ENCODE data around the gene CYB5R3.

The CYB5R3 gene

DNA sequence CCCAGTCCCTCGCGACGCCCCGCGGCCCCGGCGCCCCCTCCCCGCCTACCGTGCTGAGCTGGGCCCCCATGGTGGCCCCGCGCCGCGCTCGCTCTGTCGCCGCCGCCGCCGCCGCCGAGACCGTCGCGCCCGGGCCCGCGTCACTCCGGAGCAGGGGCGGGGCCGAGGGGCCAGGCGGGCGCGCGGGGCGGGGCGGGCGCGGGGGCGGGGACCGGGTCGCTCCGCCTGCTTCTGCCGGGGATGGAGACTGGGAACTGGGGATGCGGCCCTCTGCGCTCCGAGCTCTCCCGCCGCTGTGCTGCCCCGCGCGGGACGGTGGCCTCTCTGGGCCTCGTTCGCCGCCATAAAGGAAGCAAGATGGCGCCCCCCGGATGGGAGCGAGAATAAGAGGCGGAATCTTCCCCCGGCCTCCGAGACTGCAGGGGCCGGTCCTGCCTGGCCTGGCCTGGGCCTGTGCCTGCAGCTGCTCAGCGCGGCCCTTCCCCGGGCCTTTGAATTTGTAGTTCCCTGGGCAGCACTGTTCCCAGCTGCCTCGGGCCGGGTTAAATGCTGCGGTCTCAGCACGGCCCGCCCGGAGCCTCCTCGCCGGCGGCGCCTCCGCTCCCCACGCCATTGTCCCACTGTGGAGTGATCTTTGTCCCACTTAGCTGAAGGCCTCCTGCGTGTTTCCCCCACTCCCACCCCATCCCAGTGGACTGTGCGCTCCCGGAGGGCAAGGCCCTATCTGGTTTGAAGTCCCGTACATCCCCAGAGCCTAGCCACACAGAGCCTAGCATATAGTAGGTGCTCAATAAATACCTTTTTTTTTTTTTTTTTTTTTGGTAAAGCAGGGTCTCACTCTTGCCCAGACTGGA, at the start of gene CYB5R3:
CYB5R3 (minus strand) TSS at position 147 of the 854 bp plus-strand sequence; CDS start at position 70, 77 bp downstream.
- DNase-seq, result peak; percentile 52

DNA sequence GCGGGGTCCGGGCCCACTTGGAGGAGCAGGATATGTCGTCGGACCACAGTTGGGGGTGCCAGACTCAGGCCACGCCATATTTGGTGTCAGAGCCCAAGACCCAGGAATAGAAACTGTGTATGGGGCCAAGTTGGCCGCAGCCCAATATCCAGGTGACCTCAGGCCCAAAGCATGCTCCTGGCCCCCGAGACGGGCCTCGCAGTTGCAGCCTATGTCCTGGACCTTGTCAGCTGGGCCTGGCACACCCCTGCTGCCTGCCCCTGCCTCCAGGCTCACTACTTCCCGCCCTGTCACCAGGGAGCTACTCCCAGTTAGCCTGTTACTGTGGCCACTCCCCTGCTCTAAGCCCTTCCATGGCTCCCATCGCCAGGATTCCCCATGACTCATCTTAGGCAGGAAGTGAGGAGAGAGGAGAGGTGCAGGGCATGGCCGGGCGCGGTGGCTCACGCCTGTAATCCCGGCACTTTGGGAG, 48.4 kb upstream of the CYB5R3 start:
- DNase-seq, result no peak

DNA sequence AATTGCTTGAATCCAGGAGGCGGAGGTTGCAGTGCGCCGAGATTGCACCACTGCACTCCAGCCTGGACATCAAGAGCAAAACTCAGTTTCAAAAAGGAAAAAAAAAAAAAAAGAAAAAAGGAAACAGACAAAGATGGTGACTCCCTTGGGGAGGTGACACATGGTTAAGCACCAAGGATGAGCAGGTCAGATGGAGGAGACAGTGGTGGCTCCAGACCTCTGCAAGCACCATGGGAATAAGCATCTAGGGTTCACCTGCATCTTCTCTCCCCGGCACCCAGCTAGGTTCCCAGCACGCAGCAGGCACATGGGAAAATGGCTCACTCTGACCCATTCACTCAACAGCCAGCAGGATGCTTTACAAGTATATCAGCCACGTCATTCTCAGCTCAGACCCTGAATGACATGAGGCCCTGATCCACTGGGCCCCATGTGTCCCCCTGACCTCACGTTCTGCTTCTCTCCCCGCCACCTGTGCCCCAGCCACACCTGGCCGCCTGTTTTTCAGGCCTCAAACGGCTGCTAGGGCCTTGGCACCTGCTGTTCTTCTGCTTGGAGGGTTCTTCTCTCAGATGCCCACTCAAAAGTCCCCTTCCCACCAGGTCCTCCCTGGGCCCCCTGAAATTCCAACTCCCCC, 47.3 kb upstream of the CYB5R3 start:
- DNase-seq, result no peak

GRCh38 chr22:42695294-42695693, 46.1 kb upstream of the CYB5R3 start:
- no peak for DNase-seq

DNA sequence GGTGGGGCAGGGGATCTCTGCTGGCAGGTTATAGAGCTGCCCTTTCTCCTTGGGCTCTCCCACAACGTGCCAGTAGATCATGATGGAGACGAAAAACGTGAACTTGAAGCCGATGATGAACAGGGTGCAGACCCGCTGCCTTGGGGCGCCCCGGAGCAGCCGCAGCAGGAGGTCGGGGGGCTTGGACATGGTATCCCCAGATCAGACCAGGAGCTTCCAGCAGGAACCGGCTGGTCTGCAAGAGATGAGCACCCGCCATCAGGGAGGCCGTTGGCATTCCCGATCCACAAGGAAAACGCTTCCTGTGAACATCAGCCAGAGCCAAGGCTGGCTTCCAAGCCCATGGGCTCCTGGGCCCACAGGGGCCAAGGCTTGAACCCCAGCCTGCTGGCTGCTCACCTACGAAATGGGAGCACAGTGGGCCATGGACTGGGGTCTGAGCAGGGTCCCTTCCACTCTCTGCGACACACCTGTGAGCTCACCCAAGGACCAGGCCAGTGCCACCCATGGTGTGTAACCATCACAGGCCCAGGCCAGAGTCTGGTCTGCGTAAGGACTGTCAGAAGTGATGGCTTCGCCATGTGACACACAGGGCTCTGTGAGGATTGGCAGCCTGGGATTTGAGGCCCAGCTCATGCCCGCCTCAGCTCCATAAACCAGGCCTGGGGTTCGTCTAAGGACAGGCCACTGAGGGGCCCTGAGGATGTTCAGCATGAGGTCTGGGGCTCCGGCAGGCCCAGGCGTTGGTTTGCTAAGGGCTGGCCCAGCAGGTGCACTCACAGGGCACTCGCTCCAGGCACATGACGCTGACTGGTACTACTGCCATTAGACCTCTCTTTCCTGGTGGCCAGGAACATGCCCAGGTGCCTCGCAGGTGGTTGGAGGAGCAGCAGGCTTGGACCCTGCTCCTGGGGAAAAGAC, 44.8 kb upstream of the CYB5R3 start:
- DNase-seq, result no peak

- no peak for DNase-seq
Observed at GRCh38 chr22:42693055-42693762, 44.0 kb upstream of the CYB5R3 start.

- no peak for DNase-seq
Observed at GRCh38 chr22:42692239-42693054, 43.3 kb upstream of the CYB5R3 start.

GRCh38 chr22:42691440-42691839, 42.2 kb upstream of the CYB5R3 start:
- DNase-seq, result no peak

DNA sequence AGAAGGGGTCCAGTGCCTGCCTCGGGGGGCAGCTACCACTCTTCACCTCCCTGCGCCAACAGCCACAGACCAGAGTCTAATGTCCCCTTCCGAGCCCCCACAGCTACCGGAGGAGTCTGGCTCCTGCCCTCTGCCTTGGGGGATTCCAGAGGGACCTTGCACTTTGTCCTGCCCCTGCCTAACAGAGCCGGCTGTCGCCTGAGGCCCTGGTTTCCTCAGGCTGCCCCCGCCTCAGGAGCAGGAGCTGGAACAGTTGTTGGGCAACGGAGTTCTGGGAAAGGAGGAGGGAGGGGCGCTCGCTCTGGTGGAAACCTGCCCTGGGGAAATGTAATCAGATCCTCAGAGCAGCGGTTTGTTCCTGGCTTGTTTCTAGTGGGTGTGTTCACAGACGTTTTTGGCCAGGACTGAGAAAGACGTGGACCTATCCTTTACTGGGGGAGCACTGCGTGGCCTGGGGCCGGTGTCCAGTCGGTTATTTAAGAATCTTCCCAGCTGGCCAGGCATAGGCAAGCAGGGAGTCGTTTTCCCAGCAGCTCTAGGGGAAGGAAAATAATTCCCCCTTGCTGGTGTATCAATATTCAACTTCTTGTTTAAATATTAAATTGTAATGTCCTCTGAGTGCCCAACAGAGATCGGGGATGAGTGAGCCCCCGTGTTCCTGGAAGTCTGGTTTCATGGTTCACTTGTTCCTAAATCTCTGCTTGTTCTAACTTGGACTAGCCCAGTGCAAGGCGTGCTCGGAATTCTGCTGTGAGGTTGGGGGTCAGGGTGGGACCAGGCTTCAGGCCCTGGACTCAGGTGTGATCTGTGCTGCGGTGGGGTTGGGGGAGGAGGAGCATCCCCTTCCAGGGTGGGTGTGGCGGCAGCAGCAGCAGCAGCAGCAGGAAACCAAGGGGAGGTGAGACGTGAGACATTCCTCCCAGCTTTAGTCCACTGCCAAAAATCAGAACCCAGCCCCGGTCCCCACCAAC, 39.3 kb upstream of the CYB5R3 start:
- peak; percentile 70 for DNase-seq

DNA sequence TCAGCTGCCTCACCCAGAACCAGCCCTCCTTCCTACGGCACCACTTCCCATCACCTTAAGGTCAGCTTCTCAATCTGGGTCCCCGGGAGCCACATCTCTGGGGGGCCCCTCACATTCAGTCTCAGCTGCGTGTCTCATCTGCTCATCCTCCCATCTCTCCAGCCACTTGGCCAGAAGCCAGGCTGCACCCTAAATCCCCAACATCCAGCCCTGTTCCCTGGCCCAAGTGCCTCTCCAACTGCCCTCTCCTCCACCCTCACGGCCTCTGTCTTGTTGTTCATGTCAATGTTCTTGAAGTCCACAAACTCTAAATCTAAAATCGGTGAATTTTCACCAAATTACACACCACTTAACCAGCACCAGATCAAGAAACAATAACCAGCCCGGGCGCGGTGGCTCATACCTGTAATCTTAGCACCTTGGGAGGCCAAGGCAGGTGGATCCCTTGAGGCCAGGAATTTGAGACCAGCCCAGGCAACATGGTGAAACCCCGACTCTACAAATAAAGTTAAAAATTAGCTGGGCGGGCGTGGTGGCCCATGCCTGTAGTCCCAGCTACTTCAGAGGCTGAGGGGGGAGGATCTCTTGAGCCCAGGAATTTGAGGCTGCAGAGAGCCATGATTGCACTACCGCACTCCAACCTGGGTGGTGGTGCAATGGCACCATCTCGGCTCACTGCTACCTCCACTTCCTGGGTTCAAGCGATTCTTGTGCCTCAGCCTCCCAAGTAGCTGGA, 37.7 kb upstream of the CYB5R3 start:
- no peak for DNase-seq

- DNase-seq, result peak; percentile 6
Observed at GRCh38 chr22:42685941-42686653, 36.9 kb upstream of the CYB5R3 start.

DNA sequence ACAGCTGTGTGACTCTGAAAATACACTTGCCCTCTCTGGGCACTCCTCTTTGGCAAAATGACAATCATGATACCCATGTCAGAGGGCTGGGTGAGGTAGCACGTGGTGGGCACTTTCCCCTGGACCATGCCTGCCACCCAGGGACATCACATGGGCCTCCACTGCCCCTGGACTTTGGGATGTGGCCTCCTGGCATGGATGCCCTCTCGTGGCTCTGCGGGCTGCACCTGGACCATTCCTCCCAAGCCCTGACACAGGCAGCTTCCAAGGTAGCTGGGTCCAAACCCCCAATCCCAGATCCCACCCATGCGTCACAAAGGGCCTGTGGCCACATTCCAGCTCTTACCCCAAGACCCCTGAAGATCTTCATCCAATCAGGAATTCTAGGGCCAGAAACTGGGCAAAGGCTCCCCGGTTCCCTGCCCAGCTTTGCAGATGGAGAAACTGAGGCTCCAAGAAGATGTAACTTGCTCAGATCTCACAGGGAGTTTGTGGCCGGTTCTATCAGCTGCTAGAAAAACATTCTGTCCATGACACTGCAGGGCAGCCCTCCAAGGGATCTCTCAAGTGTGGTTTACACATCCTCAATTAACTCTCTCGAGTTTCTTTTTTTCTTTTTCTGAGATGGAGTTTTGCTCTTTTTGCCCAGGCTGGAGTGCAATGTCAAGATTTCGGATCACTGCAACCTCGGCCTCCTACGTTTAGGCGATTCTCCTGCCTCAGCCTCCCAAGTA, 35.4 kb upstream of the CYB5R3 start:
- no peak for DNase-seq

- DNase-seq, result peak; percentile 30
Observed at GRCh38 chr22:42683578-42684283, 34.5 kb upstream of the CYB5R3 start.

DNA sequence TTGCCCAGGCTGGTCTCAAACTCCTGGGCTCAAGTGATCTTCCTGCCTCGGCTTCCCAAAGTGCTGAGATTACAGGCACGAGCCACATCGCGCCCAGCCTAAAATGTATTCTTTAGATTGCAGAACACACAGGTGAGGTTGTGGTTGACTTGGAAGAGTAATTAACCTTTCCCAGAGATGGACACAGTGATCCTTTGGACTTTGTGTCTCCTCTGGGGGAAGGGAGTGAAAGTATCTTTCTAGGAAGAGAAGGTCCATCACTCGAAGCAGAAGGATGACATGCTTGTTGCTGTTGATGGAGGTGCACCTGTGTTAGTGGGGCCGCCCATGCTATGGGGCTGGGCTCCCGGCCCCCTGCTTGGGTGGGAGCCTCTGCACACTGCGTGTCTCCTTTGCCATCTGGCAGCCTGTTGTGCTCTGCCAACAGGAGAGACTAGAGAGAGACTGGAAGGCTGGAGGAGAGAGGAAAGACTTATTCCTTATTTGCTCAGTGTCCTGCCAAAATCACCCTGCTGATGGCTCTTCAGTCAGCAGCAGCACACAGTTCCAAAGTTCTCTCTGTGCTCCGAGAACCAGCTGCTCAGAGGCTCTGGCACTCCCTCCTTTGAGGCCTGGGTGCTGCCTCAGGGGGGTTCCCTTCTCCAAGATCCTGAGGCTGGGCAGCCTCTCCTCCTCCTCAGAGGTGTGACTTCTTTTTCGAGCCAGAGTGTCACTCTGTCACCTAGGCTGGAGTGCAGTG, 33.1 kb upstream of the CYB5R3 start:
- no peak for DNase-seq

- no peak for DNase-seq
Observed at GRCh38 chr22:42680648-42681047, 31.5 kb upstream of the CYB5R3 start.

DNA sequence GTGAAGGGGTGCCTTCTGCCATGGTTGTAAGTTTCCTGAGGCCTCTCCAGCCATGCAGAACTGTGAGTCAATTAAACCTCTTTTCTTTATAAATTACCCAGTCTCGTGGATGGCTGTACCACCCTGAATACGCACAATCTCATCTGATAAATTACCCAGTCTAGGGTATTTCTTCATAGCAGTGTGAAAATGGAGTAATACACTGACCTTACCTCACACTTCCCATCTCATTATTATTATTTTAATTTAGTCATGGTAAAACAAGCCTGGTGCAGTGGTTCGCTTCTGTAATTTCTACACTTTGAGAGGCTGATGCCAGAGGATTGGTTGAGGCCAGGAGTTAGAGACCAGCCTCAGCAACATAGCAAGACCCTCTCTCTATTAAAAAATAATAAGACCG, 30.5 kb upstream of the CYB5R3 start:
- no peak for DNase-seq

- DNase-seq, result no peak
Observed at GRCh38 chr22:42678894-42679293, 29.7 kb upstream of the CYB5R3 start.

Measured in NCI-H1694 (cell line).